GM19193 (cell line): Measurements from ENCODE around the gene PSMD13.
A peak's percentile ranks its signal among the peaks of the same experiment; 100 is the strongest.

Experiments
- POLR2A ChIP-seq: IDR thresholded peaks from 4 replicates; pipeline ENCODE4 v1.6.1; 2011; ENCODE audit not compliant: insufficient read depth, insufficient read length; ENCODE audit errors: extremely low read depth

PSMD13 gene

DNA sequence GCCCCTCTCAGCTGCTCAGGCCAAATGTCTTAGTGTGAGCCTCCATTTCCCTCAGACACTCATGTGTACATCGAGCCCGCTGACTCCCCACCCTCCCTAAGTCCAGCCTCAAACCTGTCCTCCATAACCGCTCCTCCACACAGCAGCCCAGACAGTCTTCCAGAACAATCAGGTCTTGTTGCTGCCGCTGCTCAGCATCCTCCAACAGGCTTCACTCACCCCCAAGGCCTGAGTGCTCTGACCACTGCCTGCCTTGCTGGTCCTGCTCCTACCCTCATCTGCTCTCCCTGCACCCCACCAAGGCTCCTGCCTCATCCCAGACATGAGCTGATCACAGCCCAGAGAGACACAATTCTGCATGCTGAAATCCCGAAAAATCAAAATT, 17.1 kb downstream of the PSMD13 start:
- TF ChIP-seq POLR2A = no peak

DNA sequence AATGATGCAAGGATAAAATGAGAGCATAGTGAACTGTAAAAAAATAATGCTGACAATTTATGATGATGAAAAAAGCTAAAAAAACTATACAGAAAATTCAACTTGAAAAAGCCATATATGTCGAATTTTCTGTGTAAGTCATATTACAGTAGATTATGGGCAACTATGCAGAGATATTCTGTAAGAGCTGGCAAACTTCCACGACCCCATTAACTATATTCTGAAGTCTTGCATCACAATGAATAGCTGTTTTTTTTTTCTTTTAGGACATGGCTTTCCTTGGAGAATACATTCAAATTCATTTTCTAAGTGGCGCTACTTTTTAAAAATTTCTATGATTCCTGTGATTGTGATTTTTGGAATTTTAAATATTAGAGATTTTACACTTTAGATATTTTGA, 18.4 kb downstream of the PSMD13 start:
- TF ChIP-seq POLR2A = no peak

DNA sequence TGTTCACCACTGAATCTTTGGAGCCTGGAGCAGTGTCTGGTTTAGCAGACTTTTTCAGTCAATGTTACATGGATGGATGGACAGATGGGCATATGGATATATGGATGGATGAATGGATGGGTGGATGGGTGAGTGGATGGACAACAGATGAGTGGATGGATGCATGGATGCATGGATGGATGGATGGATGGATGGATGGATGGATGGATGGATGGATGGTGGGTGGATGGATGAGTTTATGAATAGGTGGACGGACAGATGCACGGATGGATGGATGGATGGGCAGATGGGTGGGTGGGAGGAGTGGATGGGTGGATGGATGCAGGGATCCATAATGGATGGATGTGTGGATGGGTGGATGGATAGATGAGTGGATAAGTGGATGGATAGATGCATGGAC, 19.0 kb downstream of the PSMD13 start:
- no peak for TF ChIP-seq POLR2A

DNA sequence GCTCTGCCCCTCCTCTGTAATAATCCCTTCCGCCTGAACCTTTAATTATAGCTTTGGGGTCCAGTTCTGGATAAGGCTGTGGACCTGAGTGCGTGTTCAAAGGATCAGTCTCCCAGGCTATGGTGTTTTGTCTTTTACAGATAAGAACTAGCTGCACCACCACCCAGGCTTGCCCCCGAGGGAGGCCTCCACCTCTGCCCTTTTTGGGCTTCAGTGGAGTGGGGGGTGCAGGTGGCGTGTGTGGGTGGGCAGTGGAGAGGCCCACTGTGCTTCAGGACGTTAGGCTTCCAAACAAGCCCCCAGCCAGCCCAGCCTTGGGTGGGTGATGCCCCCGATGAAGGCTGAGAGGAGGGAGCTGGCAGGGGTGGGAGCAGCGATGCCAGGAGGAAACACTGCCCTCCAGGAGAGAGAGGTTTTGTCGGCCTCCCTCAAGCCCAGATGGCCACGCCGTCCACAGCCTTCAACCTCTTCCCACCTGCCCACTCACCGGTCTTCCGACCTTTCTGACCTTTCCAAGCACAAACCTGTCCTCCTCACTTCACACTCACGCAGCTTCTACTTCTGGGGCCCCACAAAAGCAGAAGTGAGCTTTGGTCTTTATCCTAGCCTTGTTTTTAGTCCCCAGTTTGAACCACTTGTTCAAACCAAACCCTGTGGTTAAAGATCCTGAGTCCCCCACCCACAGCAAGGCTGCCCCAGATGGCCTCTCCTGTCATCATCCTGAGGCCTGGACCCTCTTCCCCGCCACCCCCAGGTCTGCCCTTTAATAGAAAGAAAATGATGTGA, 20.4 kb downstream of the PSMD13 start:
- TF ChIP-seq POLR2A = no peak

DNA sequence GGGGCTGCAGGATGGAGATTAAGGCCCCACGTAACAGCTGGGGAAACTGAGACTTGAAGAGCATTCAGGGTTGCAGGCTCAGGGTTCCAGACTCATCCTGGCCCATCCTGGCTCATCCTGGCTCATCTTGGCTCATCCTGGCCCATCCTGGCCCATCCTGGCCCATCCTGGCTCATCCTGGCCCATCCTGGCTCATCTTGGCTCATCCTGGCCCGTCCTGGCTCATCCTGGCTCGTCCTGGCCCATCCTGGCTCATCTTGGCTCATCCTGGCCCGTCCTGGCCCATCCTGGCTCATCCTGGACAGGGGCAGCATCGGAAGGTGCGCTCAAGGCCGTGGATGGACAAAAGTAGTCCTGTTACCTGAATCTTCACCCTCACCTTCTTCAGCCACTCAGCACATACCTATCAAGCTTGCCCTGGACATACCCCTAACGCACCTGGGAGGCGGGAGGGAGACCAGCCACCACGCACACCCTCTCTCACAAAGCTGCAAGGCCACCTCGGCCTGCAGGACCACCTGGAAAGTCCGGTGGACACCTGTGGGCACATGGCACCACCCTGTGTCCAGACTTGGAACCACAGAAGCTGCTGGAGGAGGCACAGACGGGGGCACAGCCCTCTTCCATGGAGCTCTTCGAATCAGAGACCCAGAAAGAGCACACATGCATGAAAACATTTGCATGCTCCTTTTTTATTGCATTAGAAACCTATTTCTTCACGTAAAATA, 21.2 kb downstream of the PSMD13 start:
- no peak for TF ChIP-seq POLR2A

DNA sequence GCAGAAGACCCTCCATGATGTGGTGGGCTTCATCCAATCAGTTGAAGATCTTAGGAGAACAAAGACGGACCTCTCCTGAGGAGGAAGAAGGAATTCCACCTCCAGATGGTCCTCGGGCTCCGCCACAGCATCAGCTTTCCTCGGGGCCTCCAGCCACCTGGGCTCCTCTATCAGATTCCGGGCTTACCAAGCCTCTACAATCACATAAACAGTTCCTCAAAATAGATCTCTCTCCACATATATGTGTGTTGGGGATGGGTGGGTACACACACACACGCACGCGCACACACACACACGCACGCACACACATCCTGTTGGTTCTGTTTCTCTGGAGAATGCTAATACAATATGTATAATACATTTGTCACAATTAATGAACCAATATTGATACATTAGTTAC, 22.6 kb downstream of the PSMD13 start:
- no peak for TF ChIP-seq POLR2A

DNA sequence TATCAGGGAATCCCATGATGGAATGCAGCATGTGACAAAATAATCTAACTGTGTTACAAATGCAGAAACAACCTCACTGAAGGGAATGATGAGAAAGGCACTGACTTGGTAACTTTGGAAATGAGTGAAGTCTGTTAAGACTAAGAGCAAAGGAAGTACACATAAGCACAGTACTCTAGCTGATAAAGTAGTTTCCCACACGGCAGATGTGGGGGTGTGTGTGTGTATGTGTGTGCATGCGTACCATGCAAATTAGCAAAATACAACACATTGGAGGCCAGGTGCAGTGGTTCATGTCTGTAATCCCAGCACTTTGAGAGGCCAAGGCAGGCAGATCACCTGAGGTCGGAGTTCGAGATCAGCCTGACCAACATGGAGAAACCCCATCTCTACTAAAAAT, 24.8 kb downstream of the PSMD13 start:
- no peak for TF ChIP-seq POLR2A

DNA sequence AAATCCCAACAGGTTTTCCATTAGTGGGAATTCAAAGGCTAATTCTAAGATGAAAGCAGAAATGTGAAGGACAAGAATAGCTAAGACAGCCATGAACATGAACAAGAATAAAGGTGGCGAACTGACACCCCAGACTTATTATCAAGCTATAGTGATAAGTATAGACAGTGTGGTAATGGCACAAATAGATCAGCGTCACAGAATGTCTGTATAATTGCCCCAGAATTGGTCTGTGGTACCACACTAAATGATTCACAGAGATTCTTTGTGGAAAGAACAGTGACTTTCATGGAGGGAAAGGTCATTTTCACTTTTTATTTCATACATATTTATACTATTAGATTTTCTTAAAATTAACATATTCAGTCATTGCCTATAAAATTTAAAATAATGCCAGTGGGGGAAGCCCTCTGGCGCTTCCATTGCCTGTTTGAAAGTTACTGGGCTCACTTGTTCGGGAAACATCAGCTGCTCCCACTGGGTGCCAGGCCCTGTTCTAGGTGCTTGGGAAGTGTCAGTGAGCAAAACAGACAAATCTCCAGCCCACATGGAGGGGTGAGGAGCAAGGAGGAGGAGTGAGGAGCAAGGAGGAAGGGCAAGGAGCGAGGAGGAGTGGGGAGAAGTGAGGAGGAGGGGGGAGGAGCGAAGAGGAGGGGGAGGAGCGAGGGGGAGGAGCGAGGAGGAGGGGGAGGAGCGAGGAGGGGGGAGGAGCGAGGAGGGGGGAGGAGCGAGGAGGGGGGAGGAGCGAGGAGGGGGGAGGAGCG, 30.1 kb downstream of the PSMD13 start:
- no peak for TF ChIP-seq POLR2A

DNA sequence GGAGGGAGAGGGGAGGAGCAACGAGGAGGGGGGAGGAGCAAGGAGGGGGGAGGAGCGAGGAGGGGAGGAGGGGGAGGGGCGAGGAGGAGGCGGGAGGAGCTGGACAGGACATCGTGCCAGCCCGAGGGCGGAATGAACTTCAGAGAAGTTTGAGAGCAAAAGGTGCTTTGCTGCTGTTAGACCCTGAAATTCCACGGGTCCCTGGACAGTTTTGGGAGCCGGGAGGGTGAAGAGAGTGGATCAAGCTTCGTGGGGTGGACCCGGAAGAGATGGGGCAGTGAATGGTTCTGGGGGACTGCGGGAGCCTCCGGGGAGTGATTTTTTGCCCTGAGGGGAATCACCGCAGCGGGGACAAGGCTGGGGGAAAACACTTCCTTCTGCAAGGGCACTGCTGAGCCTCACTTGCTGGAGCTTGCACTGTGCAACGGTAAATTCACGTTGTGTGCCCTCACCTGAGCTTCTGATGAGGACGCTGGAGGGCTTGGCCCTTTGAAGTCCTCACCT, 30.8 kb downstream of the PSMD13 start:
- TF ChIP-seq POLR2A = peak; percentile 52

DNA sequence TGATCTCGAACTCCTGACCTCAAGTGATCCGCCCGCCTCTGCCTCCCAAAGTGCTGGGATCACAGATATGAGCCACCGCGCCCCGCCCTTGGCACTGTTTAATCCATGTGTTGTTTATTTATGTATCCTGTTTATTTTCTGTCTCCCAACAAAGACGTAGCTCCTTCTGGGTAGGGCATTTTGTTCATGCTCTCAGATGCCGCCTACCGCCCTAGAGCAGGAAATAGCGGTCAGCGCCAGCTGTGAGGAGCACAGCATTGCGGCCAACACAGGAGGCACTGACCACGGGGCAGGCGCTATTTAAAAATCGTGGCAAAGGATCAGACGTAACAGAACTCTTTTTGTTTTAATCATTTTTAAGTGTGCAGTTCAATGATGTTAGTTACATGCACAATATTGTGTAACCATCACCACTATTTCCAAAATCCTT, 32.0 kb downstream of the PSMD13 start:
- peak; percentile 48 for TF ChIP-seq POLR2A

DNA sequence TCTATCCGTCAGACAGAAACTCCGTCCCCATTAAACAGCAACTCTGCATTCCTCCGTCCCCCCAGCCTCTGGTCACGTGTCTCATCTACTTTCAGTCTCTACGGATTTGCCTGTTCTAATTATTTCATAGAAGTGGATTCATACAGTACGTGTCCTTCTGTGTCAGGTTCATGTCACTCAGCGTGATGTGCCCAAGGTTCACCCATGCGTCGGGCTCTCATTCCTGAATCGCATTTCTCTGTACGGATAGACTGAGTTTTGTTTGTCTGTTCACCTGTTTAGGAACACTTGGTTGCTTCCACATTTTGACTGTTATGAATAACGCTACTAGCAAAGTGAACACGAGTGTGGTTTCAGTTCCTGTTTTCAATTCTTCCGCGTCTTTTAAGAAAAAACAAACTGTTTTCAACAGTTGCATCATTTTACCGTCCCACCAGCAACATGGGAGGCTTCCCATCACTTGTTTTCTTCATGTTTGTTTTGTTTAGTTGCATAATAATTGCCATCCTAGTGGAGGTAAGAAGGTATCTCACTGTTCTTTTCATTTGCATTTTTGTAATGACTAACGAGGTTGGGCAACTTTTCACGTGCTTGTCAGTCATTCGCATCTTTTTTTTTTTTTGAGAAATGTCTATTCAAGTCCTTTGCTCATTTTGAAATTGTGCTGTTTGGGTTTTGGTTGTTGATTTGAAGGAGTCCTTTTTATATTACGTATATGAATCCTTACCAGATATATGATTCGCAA, 32.5 kb downstream of the PSMD13 start:
- TF ChIP-seq POLR2A = peak; percentile 45

DNA sequence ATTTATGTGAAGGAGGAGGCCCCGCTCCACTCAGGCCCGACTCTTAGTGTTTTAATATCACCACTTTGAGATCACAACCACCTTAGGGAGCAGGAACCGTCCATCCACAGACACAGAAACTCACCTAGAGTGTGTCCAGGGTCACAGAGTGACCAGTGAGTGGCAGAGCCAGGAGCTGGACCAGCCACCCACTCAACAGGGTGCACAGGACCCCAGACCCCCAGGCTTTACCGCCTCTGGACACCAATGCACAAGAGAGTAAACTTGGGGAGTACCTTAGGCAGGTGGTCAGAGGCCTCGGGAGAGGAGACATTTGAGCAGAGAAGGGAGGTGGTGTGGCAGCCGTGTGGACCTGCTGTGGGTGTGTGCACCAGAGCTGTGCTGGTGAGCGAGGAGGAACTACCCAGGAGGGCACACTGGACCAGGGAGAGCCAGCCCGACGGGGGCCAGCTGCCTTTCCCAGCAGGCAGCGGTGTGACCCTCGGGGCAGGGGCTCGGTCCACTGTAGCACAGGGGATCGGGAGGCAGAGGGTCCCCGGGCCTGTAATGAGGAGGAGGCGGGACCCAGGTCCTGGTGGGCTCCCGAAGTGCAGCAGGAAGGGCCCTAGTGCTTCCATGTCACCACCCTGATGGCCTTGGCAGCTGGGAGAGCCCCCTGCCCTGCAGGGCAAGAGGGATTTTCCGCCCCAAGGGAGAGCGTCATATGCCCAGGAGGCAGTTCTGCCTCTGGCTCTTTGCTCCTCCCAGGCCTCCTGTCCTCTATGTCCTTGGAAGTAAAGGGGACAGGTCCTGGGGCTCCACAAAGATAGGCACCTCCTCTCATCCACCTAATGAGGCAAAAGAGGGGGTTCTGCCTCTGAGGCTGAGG, 33.9 kb downstream of the PSMD13 start:
- no peak for TF ChIP-seq POLR2A

DNA sequence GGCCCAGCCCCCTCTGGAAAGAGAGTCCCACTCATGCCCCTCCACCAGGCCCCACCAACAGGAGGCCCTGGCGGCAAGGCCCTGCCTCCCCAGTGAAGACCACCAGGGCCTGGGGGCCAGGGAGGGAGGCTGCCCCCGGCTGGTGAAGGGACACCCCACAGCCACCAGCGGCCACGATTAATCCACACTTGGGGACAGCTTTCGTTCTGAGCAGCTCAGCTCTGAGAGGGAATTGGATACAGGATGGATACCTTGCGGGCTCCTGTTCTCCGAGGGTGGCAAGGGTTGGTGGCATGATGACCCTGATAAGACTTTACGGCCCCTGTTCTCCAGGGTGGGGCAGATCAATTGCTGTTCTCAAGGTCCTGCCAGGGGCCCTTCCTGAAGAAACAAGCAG, 34.5 kb downstream of the PSMD13 start:
- no peak for TF ChIP-seq POLR2A

DNA sequence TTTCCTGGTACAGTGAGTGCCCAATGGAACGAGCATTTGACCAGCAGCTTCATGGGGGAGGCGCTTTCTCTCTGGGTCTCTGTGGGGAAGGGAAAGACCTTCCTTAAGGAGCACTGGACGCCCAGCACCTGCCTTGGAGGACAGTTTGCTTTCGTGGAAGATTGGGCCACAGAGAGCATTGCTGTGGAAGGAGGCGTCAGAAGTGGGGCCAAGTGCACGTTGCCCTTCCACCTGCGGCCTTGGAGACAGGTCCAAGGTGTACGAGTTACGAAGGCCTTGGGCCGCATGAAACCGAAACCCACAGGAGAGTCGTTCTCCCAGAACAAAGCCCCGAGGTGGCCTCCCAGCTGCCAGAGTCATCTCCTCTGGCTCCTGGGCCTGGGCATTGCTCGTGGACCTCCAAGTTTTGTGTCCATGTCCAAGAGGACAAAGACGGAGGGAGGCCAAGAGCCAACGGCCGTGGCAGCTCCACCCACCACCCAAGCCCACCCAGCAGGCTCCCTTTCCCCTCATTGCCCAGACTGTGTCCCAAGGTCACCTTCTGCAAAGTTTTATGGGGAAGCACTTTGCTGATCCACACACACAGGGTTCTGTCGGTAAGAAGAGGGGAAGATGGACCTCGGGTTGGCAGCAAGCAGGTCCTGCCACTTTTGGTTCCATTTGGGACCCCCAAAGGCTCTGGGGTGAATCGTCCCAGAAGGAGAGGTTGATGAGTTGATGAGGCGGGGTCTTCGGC, 35.6 kb downstream of the PSMD13 start:
- TF ChIP-seq POLR2A = no peak

DNA sequence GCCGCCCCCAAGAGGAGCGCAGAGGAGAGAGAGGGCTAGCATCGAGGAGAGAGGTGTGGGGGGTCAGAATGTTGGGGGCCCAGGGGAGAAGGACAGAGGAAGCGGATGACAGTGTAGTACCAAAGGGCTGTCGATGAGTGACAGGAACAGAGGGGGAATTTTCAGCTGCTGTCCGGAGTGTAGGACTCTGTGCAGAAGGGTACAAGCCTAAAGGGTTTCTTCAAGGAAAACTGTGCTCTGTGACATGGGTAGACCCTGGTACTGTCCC, 36.1 kb downstream of the PSMD13 start:
- TF ChIP-seq POLR2A = no peak
